Activated gamma-delta T cell treated with anti-CD3 and anti-CD28 coated beads, Interleukin-2, amount 50 U/mL, for 16 hours (primary cell): Measurements from ENCODE around the gene UXS1.

ENCODE experiments used
- DNase-seq: peaks from one replicate; pipeline ENCODE4 v3.0.0-alpha.2; 2020; ENCODE audit warnings: low read depth

UXS1 gene

DNA sequence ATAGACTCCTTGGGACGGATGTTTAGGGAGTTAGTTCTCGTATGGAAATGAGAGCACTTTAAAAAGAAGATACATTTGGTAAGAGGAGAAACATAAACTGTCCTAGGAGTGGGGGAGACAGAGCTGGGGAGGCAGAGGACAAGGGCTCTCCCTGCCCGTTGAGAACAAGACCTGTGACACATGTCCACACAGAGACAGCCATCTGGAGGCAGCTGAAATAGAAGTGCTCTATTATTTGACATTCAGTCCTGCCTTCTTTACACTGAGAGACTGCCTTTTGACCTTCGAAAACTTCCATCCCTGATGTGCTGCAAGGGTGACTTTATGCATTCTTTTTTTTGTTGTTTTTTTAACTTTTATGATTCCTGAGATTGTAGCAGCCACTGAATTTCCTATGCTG, 150.1 kb downstream of the UXS1 start:
- no peak for DNase-seq
